ENCODE data around the gene PLPP4.

The PLPP4 gene

DNA sequence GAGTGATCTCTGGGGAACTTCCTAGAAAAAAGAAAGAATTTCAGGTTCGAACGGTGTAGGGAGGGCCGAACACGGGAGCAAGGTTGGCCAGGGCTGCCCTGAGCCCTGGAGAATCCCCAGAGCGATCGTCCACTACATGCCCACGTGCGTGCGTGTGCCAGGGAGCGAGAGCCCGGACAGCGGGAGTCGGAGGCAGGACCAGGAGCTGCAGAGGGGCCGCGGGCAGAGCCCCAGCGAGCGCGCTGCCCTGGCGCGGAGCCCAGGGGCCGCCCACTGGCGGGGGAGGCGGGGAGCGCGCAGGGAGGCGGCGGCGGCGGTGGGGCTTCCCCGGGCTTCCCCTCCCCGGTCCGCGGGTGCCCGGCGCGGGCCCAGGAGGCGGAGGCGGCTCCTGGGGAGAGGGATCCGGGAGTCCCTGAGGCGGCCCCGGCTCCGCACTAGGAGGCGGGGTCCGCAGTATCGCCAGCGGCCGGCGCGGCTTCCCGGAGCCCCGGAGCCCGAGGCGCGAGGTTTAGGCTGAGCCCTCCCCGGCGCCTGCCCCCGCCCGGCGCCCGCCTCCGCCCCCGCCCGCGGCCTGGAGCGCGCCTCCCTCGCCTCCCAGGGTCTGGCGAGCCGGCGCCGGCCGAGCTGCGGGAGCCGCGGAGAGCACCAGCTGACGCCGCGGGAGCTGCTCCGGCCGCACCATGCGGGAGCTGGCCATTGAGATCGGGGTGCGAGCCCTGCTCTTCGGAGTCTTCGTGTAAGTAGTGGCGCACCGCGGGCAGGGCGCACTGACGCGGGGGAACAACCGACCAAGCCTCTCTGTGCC, at the start of gene PLPP4:
TSS of gene PLPP4 (plus strand) at position 602 of the 805 bp plus-strand sequence. CDS start at position 681, 79 bp downstream.
- H3K27me3 Mint-ChIP-seq: peaks cover 19% of the 10 kb centered on the region
- H3K4me3 Mint-ChIP-seq: no peak within 1 kb of the TSS
- H3K9me3 Mint-ChIP-seq: no peaks in the 10 kb centered on the region

DNA sequence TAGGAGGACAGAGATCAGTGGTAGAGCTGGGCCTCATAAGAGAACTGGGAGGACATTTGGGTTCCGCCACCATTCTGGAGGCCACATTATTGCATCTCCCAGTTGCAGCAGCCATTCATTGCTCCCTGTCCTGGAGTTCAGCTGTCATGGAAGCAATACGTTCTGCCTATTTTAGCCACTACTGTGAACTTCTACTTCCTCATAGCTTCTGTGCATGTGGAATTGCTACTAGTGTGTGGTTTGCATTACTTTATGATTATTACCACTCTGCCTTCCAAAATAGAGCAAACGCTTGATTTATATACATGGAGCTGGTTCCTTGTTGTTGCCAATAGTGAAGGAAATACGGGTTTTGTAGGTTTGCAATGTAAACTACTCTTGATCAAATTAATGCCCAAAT, 47.2 kb upstream of the PLPP4 start:
- peaks cover 2% of the 10 kb centered on the region for H3K36me3 Mint-ChIP-seq
- peaks cover 5% of the 10 kb centered on the region for H3K9me3 Mint-ChIP-seq
- H3K27ac Mint-ChIP-seq: no peak overlapping the region

More for the DNA sequence above, at the start of gene PLPP4:
- H3K4me1 Mint-ChIP-seq: no peaks in the 10 kb centered on the region
- H3K27ac Mint-ChIP-seq: no peak within 1 kb of the TSS
- H3K36me3 Mint-ChIP-seq: peaks cover 2% of the 10 kb centered on the region

DNA sequence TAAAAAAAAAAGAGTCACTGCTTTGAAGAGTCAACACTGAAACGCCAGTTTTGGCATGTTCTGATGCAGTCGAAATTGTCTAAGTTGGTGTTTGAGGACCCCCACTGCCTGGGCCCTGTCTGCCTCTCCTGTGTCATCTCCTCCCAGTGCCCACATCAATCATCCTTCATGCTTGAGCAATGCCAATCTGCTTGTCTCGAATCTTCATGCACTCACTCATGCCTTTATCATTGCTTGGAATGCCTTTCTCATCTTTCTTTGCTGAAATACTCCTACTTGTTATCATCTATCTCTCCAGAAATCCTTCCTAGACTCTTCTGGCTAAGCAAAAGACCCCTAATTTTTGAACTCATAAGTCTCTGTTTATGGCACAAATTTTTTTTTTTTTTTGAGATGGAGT, 42.1 kb upstream of the PLPP4 start:
- Mint-ChIP-seq H3K36me3 (peaks cover 2% of the 10 kb centered on the region), H3K9me3 (peaks cover 5% of the 10 kb centered on the region), H3K4me1 (no peaks in the 10 kb centered on the region), H3K27me3 (peaks cover 4% of the 10 kb centered on the region), H3K4me3 (no peak overlapping the region), H3K27ac (no peak overlapping the region)

More for the DNA sequence above, 47.2 kb upstream of the PLPP4 start:
- no peaks in the 10 kb centered on the region for H3K4me1 Mint-ChIP-seq
- no peak overlapping the region for H3K4me3 Mint-ChIP-seq
- peaks cover 6% of the 10 kb centered on the region for H3K27me3 Mint-ChIP-seq

DNA sequence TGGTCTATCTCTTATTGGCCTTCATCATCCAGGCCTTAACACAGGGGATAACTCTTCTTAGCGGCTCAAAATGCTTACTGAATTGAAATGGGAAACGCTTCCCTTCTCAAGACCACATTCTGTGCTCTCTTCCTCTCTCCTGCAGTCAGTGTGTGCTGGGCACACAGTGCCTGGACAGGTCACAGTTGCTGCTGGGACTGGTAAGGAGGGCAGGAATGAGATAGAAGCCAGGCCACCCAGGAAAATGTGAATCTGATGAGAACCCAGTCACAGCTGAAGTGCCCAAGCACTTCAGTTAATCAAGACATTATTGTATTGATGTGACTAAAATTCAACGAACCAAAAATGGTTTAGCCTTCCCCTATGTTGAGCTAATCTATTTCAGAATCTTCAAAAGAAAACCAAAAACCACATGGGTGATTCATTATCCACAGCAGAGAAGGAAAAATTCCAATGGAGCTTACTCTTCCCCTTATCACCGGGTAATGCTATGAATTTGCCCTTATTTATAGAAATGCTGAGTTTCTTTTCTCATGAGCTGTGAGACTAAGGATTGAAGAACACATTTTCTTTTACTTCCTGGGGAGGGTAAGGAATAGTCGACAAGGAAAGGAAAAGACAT, 41.2 kb upstream of the PLPP4 start:
- H3K4me1 Mint-ChIP-seq: no peaks in the 10 kb centered on the region

DNA sequence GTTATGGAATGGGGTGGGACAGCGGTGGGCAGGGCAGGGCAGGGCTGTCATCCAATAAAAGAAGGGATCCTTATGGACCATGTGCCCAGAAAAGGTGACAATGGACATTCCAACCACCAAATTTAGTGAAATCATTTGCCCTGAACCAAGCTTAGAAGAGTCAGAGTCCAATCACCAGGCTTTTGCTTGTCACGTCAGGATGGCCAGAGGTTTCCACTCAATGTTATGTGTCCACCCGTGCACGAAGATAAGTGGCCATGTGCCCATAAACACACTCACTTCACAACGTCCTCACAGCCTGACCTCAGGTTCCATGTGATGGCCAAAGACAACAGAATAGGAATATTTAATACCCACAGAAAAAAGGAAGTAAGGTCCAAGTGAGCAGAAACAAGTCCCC, 36.6 kb upstream of the PLPP4 start:
- Mint-ChIP-seq H3K4me3 (no peak overlapping the region), H3K27ac (no peak overlapping the region), H3K9me3 (no peaks in the 10 kb centered on the region), H3K27me3 (no peaks in the 10 kb centered on the region), H3K36me3 (no peaks in the 10 kb centered on the region), H3K4me1 (no peaks in the 10 kb centered on the region)

More for the DNA sequence above, 41.2 kb upstream of the PLPP4 start:
- H3K4me3 Mint-ChIP-seq: no peak overlapping the region
- peaks cover 2% of the 10 kb centered on the region for H3K36me3 Mint-ChIP-seq
- H3K27ac Mint-ChIP-seq: no peak overlapping the region
- peaks cover 4% of the 10 kb centered on the region for H3K27me3 Mint-ChIP-seq
- peaks cover 5% of the 10 kb centered on the region for H3K9me3 Mint-ChIP-seq

DNA sequence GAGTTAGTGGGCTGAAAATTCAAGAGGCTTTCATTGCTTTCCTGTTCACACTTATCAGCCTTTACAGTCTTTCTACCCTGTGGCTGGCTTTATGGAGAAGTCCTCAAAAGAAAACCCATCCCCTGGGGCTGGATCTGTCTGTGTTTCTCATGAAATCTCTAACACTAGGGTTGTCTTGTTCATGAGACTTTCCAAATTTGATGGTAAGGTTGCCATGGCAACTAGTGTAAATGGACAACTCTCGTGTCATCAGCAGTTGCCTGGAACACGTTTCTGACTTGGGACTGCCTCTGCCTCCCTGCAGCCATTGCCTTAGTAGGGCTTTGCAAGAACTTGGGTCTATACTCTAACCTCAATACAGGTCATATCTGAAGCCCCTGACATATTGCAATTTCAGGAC, 35.8 kb upstream of the PLPP4 start:
- Mint-ChIP-seq H3K27ac (no peak overlapping the region), H3K4me1 (no peaks in the 10 kb centered on the region), H3K36me3 (no peaks in the 10 kb centered on the region), H3K9me3 (no peaks in the 10 kb centered on the region), H3K27me3 (no peaks in the 10 kb centered on the region), H3K4me3 (no peak overlapping the region)

DNA sequence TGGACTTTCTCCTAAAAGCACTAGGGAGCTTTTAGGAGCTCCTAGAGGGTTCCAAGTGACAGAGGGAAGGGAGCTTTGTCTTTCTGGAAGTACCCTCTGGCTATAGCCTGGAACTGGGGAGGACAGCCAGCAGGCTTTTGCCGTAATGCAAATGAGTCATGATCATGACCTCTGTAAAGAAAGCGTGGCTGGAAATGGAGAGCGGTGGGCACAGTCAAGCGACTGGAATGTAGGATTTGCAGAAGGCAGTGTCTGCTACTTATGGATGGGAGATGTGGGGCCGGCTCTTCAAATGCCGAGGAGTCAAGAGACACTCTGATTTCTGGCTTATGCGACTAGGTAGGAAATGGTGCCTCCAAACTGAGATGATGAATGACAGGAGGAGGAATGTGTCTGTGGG, 34.6 kb upstream of the PLPP4 start:
- H3K4me1 Mint-ChIP-seq: no peaks in the 10 kb centered on the region
- H3K4me3 Mint-ChIP-seq: no peak overlapping the region
- no peaks in the 10 kb centered on the region for H3K9me3 Mint-ChIP-seq
- no peak overlapping the region for H3K27ac Mint-ChIP-seq
- H3K36me3 Mint-ChIP-seq: no peaks in the 10 kb centered on the region
- H3K27me3 Mint-ChIP-seq: no peaks in the 10 kb centered on the region

DNA sequence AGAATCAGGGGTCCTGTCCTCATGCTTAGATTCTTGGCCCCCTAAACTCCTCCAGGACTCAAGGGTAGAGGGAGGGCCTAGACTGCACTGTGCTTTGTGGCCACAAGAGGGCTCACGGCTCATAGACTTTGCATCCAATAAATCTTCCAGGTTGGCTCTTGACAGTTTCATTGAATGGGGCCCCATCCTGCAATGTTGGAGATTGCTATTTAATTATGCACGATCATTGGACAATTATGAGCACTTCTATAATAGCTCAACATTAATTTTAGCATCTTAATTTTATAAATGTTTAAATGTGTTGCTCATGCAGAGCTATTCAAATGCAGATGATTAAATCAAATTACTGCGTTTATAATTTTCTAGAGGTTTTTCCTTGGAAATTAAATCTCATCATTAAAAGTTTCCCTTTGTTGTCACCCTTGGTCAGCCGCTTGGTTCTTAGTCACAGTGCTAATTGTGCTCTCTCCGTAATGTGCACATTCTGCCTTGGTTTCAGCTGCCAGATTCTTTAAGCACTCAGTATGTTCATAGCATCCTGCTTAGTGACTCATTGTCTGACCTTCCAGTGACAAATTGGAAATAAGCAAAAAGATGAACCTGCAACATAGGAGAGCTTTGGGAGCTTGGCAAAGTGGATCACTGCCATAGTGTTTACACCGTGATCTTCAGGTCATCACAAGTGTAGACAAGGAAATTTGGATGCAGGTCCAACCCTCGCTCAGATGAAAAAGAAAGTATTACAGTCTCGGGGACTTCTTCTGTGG, 33.4 kb upstream of the PLPP4 start:
- Mint-ChIP-seq H3K27me3 (no peaks in the 10 kb centered on the region), H3K27ac (no peak overlapping the region), H3K9me3 (no peaks in the 10 kb centered on the region), H3K4me1 (no peaks in the 10 kb centered on the region), H3K36me3 (no peaks in the 10 kb centered on the region), H3K4me3 (no peak overlapping the region)

DNA sequence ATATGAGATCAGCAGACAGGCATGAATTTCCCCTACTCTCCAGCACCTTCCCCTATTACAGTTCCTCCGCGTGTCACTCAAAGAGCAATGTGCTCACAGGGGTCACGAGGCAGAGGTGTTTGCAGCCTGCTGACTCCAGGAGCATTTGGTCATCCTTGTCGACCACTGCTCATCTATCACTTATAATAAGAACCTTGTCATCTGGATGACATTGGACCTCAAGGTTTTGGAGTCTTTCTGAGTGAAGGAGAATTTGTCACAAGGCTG, 32.9 kb upstream of the PLPP4 start:
- Mint-ChIP-seq H3K27ac (no peak overlapping the region), H3K4me3 (no peak overlapping the region), H3K27me3 (peaks cover 2% of the 10 kb centered on the region), H3K4me1 (no peaks in the 10 kb centered on the region), H3K9me3 (no peaks in the 10 kb centered on the region), H3K36me3 (no peaks in the 10 kb centered on the region)

DNA sequence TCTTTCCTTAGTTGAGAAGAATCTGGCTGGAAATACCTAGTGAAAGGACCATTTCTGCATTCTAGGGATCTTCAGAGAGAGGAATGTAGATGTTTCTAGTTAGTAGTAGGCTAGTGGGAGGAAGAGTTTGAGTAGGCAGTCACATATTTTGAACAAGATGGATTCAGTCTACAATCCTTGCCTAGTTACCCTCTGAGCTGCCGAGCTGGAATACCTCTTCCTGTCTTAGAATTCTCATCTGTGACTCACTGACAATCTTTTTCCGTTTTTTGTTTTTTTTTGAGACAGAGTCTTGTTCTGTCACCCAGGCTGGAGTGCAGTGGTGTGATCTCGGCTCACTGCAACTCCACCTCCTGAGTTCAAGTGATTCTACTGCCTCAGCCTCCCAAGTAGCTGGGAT, 30.7 kb upstream of the PLPP4 start:
- Mint-ChIP-seq H3K4me1 (no peaks in the 10 kb centered on the region), H3K9me3 (no peaks in the 10 kb centered on the region), H3K36me3 (no peaks in the 10 kb centered on the region), H3K4me3 (no peak overlapping the region), H3K27ac (no peak overlapping the region), H3K27me3 (peaks cover 8% of the 10 kb centered on the region)

DNA sequence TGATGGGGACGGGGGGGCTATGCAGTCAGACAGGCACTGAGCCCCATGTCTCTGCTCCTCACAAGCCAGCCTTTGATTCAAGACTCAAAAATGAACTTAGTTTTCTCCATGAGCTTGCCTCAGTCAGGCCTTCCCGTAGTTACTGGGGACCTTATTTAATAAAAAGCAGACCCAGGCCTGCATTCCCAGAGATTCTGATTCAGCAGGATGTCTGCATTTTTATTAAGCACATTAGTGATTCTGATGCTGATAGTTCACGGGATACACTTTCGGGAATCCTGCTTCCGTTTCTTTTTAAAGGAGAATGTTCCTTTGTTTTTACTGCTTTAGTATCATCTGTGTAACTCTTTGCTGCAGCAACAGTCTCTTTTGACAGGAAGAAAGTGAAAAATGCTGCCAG, 28.3 kb upstream of the PLPP4 start:
- Mint-ChIP-seq H3K9me3 (no peaks in the 10 kb centered on the region), H3K27me3 (peaks cover 18% of the 10 kb centered on the region), H3K27ac (no peak overlapping the region), H3K36me3 (no peaks in the 10 kb centered on the region), H3K4me3 (no peak overlapping the region), H3K4me1 (no peaks in the 10 kb centered on the region)

DNA sequence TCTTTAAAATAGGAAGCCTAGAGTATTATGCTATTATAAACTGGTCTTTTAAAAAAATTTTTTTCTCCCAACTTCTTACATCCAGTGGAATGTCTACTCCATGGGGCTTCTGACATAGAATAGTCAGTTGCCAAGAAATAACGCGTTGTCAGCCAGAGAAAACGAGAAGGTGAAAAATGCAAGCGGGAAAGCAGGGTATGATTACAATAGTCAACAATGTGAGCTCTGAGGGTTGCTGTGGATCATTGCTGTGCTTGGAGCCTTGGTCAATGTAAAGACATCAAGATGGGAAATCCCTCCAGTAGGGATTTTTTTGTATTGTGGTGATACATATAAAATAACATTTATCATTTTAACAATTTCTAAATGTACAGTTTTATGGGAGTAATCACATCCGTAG, 27.6 kb upstream of the PLPP4 start:
- Mint-ChIP-seq H3K27me3 (peaks cover 18% of the 10 kb centered on the region), H3K27ac (no peak overlapping the region), H3K9me3 (no peaks in the 10 kb centered on the region), H3K36me3 (no peaks in the 10 kb centered on the region), H3K4me1 (no peaks in the 10 kb centered on the region), H3K4me3 (no peak overlapping the region)

DNA sequence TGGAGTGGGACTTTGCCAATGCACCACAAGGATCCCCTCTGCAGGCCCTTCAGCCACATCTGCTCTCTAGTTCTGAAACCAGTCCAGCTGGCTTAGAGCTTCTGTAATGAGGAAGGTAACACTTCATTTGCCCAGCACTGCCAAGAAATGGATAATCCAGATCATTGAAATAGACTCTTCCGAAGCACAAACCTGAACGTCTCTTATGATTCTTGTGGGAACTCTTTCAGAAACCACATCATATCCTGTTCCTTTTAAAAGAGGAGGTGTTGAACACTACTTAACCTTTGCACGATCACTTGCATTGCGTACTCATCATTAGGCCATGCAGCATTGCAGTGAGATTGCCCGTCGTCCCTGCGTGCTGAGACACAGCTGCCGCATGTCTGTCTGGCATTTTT, 25.8 kb upstream of the PLPP4 start:
- H3K27me3 Mint-ChIP-seq: peaks cover 18% of the 10 kb centered on the region
- H3K36me3 Mint-ChIP-seq: no peaks in the 10 kb centered on the region
- H3K4me3 Mint-ChIP-seq: no peak overlapping the region
- no peak overlapping the region for H3K27ac Mint-ChIP-seq
- H3K9me3 Mint-ChIP-seq: no peaks in the 10 kb centered on the region
- H3K4me1 Mint-ChIP-seq: no peaks in the 10 kb centered on the region

DNA sequence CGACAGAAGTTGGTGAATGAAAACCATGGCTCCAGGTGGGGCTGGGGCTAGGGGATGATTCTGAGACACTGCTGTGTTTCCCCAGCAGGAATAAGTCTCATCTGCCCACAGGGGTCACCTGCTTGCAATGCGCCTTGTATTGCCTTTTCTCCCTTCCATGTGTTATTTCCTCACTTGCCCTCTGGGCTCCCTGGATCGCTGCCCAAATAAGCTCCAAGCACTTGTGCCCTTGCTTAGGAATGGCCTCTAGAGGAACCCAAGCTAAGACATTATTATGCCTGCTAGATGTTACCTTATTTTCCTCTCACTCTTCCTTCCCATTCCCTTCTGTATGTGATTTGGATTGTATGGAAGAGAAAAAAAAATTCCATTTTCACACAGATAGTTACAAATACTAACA, 24.8 kb upstream of the PLPP4 start:
- Mint-ChIP-seq H3K27ac (no peak overlapping the region), H3K4me1 (no peaks in the 10 kb centered on the region), H3K9me3 (no peaks in the 10 kb centered on the region), H3K27me3 (peaks cover 18% of the 10 kb centered on the region), H3K4me3 (no peak overlapping the region), H3K36me3 (no peaks in the 10 kb centered on the region)

DNA sequence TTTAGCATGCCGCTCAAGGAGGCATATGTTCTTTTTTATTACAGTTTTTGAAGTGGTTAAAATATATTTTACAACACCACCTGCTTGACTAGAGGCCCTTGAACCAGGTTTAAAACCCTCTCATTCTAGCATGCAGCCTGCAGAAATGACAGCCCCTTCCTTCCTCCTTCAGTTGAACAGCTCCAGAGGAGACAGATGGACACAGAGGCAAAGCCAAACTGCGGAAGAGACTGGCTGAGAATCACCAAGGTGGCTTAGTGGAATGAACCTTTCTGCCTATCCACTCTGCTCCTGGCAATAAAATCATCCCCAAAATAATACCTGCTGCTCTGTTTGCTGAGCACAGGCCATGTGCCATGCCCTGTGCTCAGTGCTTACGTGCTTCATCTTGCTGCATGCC, 23.9 kb upstream of the PLPP4 start:
- Mint-ChIP-seq H3K9me3 (no peaks in the 10 kb centered on the region), H3K36me3 (no peaks in the 10 kb centered on the region), H3K4me1 (no peaks in the 10 kb centered on the region), H3K27ac (no peak overlapping the region), H3K4me3 (no peak overlapping the region), H3K27me3 (peaks cover 18% of the 10 kb centered on the region)

DNA sequence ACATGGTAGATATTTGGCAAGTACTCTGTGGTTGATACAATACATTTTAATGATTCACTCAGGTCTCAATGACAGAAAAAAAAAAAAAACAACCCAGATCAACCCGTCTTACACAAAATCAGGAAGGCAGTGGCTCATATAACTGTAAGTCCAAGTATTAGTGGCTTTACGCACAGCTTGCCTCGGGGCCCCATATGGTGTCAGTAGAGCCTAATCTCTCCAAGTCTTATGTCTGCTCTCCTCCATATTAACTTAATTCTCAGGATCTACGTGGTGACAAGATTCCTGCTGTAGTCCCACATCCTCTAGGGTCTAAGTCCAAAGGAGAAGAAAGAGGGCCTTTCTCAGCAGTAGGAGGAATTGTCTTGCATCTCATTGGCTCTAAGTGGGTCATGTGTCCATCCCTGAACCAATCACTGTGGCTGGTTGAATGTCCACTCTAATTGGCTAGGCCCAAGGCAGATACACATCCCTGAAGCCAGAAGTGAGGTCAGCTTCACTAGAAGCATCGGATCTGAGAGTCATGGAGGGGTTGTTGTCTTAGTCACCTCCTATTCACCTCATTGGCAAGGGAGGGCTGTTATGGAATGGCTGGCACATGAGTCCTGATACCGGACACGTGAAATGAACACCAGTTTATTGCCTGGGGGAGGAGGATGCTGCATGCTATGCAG, 20.5 kb upstream of the PLPP4 start:
- H3K36me3 Mint-ChIP-seq: no peaks in the 10 kb centered on the region
- H3K27ac Mint-ChIP-seq: no peak overlapping the region
- H3K4me3 Mint-ChIP-seq: no peak overlapping the region
- no peaks in the 10 kb centered on the region for H3K9me3 Mint-ChIP-seq
- H3K4me1 Mint-ChIP-seq: no peaks in the 10 kb centered on the region
- H3K27me3 Mint-ChIP-seq: peaks cover 7% of the 10 kb centered on the region
